ENCODE data around the gene UBE2D2. TPM values are rescaled to one million over a fixed set of nuclear protein-coding genes. Genes with fewer than 3 reads are reported as not detected.
A peak's percentile ranks its signal among the peaks of the same experiment; 100 is the strongest.

UBE2D2 gene
- total and polyA plus RNA-seq, 10 of the 15 experiments (the other 5 are each of a cell fraction or from before 2014, with no cell fraction given), result 58.6 to 245 (median 128) TPM

GRCh38 chr5:139670369-139671095 lies 109.4 kb downstream of the UBE2D2 start (continued):
- TF ChIP-seq, protein P1, sequence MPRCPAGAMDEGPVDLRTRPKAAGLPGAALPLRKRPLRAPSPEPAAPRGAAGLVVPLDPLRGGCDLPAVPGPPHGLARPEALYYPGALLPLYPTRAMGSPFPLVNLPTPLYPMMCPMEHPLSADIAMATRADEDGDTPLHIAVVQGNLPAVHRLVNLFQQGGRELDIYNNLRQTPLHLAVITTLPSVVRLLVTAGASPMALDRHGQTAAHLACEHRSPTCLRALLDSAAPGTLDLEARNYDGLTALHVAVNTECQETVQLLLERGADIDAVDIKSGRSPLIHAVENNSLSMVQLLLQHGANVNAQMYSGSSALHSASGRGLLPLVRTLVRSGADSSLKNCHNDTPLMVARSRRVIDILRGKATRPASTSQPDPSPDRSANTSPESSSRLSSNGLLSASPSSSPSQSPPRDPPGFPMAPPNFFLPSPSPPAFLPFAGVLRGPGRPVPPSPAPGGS (IDR thresholded peaks at IDR 0.05; ENCODE audit: borderline replicate concordance, insufficient read depth, low read depth, low read length, poor library complexity, severe bottlenecking), result peak; percentile 46
- peak in 1 of 2 experiments; percentile 37; a peak in 1 of 4 replicates for TF ChIP-seq EP300 (IDR thresholded peaks at IDR 0.05; ENCODE audit: borderline replicate concordance in 1 of 2, control insufficient read depth in 1 of 2, low read depth in 2 of 2, low read length in 2 of 2)
- TF ChIP-seq BRCA1 (IDR thresholded peaks at IDR 0.05; ENCODE audit: low read depth, low read length), result no peak
- TF ChIP-seq BACH1 (IDR thresholded peaks at IDR 0.05; ENCODE audit: borderline replicate concordance), result no peak
- no peak for TF ChIP-seq HSF1 (IDR thresholded peaks at IDR 0.05; ENCODE audit: low read depth, low read length)
- peak; percentile 26; the same call in 1 of the 2 replicates for TF ChIP-seq TAF1 (IDR thresholded peaks at IDR 0.05; ENCODE audit: borderline replicate concordance, low read depth, low read length)
- TF ChIP-seq, protein P2, sequence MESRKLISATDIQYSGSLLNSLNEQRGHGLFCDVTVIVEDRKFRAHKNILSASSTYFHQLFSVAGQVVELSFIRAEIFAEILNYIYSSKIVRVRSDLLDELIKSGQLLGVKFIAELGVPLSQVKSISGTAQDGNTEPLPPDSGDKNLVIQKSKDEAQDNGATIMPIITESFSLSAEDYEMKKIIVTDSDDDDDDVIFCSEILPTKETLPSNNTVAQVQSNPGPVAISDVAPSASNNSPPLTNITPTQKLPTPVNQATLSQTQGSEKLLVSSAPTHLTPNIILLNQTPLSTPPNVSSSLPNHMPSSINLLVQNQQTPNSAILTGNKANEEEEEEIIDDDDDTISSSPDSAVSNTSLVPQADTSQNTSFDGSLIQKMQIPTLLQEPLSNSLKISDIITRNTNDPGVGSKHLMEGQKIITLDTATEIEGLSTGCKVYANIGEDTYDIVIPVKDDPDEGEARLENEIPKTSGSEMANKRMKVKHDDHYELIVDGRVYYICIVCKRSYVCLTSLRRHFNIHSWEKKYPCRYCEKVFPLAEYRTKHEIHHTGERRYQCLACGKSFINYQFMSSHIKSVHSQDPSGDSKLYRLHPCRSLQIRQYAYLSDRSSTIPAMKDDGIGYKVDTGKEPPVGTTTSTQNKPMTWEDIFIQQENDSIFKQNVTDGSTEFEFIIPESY (IDR thresholded peaks at IDR 0.05), result no peak
- no peak for TF ChIP-seq ZBTB11 (CRISPR knock-in tag; IDR thresholded peaks at IDR 0.05)
- no peak for TF ChIP-seq ZNF24 (IDR thresholded peaks at IDR 0.05)
- peak; percentile 67; the same call in 1 of the 2 replicates for TF ChIP-seq SMARCA5 (IDR thresholded peaks at IDR 0.05)
- no peak for TF ChIP-seq TCF7 (IDR thresholded peaks at IDR 0.05; ENCODE audit: borderline replicate concordance)
- no peak for TF ChIP-seq E4F1 (IDR thresholded peaks at IDR 0.05; ENCODE audit: borderline replicate concordance, partially characterized antibody)
- peak; percentile 62 for TF ChIP-seq ZSCAN29 (IDR thresholded peaks at IDR 0.05)
- peak; percentile 84 to 92 for TF ChIP-seq IKZF2 (IDR thresholded peaks at IDR 0.05)
- TF ChIP-seq EED (IDR thresholded peaks at IDR 0.05; ENCODE audit: low read depth), result peak; percentile 89
- peak; percentile 38; the same call in 1 of the 2 replicates for TF ChIP-seq SMC3 (IDR thresholded peaks at IDR 0.05; ENCODE audit: borderline replicate concordance, low read length)
- TF ChIP-seq CBFB (IDR thresholded peaks at IDR 0.05; ENCODE audit: low read depth), result no peak
- no peak for TF ChIP-seq RCOR1 (conservative IDR thresholded peaks at IDR 0.05; ENCODE audit: low read depth, low read length)
- no peak for TF ChIP-seq NFXL1 (IDR thresholded peaks at IDR 0.05; ENCODE audit: borderline replicate concordance)
